ENCODE data around the gene COX4I1.
A peak's percentile ranks its signal among the peaks of the same experiment; 100 is the strongest.

The COX4I1 gene

GRCh38 chr16:85799497-85800320 is at the start of gene COX4I1, which contains the start of gene EMC8:
COX4I1 (plus strand) TSS chr16:85799695; CDS start chr16:85801206, 1,511 bp downstream.
EMC8 (minus strand) TSS chr16:85799544; CDS start chr16:85799295, 249 bp downstream.
- intact Hi-C loops (cut with DNase I) = no loop called here
- DNase-seq = peak; percentile 87 to 98 (median 96)

- intact Hi-C loops (cut with DNase I) = no loop called here
These were observed 49.7 kb upstream of the COX4I1 start for GRCh38 chr16:85749771-85750145.

DNA sequence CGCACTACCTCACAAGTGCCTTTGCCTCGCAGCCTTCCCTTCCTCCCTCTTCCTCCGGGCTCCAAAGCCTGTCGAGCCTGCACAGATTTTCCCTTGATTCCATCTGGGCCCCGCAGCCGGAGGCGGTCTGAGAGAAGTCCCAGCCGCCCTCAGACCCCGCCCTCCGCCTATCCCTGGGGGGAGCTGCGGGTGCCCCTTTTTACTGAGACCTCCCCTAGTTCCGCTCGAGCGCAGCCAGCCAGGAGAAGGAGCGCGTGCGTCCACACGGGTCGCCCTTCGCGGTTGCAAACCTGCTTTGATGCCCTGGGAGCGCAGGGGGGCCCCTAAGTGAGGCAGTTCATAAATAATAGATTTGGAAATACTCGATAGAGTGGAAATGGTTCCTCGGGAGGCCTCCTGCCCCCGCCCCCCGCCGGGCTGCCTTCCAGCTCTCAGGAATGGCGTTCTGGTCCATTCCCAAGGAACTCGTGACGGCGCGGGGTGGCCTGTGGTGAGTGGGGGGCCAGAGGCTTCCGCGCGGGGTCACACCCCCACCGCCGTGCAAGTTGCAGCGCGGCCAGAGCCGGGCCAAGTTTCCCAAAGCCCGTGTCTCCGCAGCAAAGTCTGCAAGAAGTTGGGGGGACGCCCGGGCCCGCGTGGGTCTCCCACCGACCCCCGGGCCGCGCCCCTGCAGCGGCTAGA is 49.2 kb upstream of the COX4I1 start:
- DNase-seq = peak in 7 of 42 donors; percentile 12 to 37 (median 22)
- intact Hi-C loops (cut with DNase I) = no loop called here

More at GRCh38 chr16:85749771-85750145, 49.7 kb upstream of the COX4I1 start:
- no peak for DNase-seq

GRCh38 chr16:85750827-85751697 is 48.4 kb upstream of the COX4I1 start, which contains the start of gene C16orf74:
C16orf74 (minus strand) TSS chr16:85751096; CDS start chr16:85735217, 15,879 bp downstream.
- intact Hi-C loops (cut with DNase I) = no loop called here
- DNase-seq = peak in 2 of 42 donors; percentile 28 to 42

DNA sequence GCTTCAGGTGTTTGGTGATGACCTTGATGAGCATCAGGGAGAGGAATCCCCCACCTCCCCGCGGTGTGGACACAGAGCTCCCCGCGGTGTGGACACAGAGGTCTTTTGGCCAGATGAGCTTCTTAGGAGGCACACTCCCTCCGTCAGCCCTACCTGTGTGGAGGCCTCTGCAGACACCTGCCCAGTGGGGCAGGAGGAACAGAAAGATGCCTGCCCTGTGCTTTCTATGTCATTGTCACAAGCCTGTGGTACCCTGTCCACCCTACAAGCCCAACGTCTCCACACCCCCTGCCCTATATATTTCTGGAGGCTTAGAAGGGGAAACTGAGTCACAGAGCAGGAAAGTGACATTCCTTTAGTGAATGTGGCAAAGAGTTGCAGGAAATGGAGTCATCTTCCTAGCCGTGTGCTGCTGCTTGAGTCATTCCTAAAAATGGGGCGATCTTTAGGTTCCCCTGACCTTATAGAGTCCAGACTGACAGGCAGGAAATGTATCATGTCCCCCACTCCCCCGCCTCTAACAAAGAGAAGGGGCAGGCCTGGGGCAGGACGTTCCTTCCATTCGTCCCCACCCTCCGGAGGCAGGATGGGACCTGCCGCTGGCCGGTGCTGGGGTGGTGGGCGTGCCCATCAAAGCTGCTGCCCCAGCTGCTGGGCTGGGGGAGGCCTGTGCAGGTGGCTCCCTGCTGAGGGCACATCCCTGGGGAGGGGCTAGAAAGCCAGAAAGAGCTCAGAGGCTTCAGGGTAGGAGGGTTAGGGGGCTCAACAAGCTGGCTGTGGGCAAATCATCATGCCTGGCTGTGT is 47.6 kb upstream of the COX4I1 start:
- no peak for DNase-seq
- intact Hi-C loops (cut with DNase I) = no loop called here

DNA sequence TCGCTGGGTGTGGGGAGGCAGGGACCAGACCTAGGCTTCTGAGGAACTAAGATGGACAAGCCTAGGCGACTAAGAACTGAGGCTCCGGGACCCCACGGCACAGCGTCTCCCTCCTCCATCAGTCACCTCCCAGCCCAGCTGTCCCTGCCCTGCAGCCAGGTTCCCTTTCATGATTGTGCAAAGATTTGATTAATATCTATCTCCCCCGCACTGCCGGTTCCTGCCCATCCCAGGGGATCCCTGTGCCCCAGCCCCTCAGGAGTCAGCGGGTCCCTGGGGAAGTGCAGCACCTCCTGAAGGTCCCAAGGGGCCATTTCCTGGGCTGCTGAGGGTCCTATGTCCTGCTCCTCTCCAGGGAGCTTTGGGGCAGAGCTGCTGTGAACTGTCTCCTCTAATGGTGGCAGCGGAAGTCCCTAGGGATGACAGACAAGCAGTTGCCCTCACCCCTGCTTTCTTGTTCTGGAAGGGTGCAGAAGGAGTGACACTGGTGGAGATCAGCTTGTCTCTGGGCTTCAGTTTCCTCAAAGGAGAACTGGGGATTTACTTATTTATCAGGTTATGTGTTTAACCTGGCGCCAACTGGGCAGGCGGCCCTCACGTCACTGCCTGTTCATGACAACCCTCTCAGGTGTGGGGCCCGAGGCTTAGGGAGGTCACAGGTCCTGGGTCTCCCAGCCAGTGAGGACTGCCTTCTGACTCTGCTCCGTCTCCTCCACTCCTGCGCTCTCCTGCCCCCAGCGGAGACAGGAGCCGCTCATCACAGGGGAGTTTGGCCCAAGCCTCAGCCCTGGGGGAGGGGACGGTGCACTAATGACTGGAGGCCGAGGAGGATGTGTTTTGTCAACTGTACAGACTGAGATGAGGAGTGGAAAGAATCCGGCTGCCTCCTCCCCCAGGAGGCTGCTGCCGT is 46.7 kb upstream of the COX4I1 start:
- DNase-seq = no peak
- intact Hi-C loops (cut with DNase I) = no loop called here

- no peak for DNase-seq
- intact Hi-C loops (cut with DNase I) = no loop called here
These were observed 45.9 kb upstream of the COX4I1 start for GRCh38 chr16:85753559-85753958.

- DNase-seq = no peak
- intact Hi-C loops (cut with DNase I) = no loop called here
These were observed 45.5 kb upstream of the COX4I1 start for GRCh38 chr16:85753976-85754375.

DNA sequence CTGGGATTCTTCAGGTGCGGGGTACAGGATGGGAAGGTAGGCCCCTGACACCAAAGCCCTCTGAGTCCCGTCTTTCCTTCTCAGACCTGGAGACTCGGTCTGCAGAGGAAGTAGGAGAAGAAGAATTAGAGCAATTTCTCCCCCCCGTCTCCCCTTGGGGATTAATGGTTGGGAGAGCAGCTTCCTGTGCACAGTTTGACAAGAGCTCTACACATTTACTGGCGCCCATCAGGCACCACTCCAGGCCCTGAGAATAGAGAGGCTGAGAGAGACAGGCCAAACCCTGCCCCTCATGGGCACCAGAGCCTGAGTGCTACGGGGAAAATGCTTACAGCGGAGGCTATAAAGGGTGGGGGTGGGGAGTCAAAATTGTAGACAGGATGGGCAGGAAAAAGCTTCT is 45.1 kb upstream of the COX4I1 start:
- no peak for DNase-seq
- intact Hi-C loops (cut with DNase I) = no loop called here

DNA sequence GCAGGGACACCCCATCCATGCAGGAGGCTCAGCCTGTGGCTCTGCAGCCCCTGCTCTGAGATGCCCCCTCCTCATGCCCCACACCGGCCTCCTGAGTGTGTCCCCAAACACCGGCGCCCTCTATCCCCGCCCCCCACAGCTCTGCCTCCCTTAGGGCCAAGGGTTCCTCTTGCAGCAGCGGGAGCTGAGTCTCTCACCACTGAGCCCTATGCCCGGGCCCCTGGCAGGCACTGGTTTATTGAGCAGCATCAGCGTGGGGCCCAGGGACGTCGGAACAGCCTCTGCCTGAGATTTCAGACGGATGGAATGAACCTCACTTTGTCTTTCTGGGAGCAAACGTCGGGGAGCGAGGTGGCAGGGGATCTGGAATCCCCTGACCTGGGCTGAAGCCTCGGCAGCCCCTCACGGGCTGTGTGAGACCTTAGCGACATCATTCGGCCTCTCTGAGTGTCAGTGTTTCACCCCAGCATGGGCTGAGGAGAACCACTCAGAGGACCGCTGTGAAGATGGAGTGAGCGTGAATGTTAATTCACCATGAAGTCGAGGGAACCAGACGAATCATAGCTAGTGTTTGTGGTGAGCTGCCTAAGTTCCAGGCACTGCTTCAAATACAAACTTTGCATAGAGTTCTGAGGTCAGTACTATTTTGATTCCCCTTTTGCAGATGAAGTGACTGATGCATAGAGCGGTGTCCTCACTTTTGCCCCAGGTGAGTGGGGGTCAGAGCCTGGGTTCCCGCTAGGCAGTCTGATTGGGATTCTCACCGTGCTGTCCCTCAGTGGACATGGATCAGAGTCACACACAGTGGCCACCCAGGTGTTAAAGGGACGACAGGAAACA is 43.3 kb upstream of the COX4I1 start:
- intact Hi-C loops (cut with DNase I) = no loop called here
- no peak for DNase-seq

- intact Hi-C loops (cut with DNase I) = no loop called here
- no peak for DNase-seq
These were observed 42.1 kb upstream of the COX4I1 start for GRCh38 chr16:85757341-85757822.

GRCh38 chr16:85759136-85759535 is 40.4 kb upstream of the COX4I1 start:
- intact Hi-C loops (cut with DNase I) = no loop called here
- no peak for DNase-seq

DNA sequence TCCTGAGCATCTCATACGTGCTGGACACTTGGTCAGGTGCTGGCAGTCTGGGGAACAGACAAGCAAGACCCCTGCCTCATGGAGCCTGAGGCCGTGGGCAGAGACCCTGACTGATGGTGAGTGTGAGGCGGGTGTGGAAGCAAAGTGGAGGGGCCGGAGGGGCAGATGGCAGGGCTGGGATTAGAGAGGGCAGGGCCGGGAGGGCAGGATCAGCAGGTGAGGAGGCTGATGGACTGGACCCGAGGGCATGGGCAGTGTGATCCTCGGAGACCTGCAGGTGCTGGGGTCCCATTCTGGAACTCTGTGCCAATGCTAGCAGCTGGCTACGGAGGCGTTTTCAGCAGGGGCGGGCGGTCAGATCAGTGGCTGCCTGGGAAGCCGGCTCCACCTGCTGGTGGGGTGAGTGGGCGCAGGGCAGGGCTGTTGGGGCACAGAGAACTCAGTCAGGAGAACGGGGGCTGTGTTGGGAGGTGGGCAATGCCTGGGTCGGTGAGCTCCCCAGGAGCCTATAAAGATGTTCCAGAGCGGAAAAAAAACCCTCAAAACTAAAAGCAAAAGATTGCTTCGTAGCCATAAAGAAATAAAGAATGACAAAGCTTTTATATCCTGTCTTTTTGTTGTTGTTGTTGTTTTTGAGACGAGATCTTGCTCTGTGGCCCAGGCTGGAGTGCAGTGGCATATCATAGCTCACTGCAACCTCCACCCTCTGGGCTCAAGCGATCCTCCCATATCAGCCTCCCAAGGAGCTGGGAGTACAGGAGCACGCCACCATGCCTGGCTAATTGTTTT is 39.7 kb upstream of the COX4I1 start:
- no peak for DNase-seq
- intact Hi-C loops (cut with DNase I) = no loop called here

DNA sequence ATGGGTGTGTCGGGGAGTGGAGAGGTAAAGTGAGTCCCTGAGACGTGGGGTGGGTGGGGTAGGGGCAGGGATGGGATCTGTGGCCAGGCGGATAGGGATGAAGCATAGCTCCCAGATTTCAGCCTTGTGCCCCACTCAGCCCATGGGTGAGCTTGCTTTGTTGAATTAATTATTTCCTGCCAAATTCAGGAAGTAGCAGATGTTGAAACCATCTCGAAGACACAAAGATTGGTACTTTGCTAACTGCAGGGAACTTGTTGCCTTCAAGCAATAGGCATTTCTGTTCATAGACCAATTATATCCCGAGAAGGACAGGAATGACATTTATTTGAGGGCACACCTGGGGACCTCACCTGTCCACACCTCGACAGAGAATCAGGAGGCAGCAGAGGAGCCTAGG is 37.6 kb upstream of the COX4I1 start:
- intact Hi-C loops (cut with DNase I) = no loop called here
- no peak for DNase-seq

- DNase-seq = no peak
- intact Hi-C loops (cut with DNase I) = no loop called here
These were observed 36.5 kb upstream of the COX4I1 start for GRCh38 chr16:85762970-85763369.

- no peak for DNase-seq
These were observed 35.9 kb upstream of the COX4I1 start for GRCh38 chr16:85763616-85764015.

More at GRCh38 chr16:85763616-85764015, 35.9 kb upstream of the COX4I1 start:
- intact Hi-C loops (cut with DNase I) = no loop called here

Data from head of caudate nucleus (tissue), 42 donors.